Measurements from ENCODE around the gene ST7. TPM values are rescaled to one million over a fixed set of nuclear protein-coding genes. Genes with fewer than 3 reads are reported as not detected.

The ST7 gene
- total and polyA plus RNA-seq, 2 donors (not counting 3 experiments of a cell fraction or from before 2014, with no cell fraction given): 18.6 to 24.9 TPM

DNA sequence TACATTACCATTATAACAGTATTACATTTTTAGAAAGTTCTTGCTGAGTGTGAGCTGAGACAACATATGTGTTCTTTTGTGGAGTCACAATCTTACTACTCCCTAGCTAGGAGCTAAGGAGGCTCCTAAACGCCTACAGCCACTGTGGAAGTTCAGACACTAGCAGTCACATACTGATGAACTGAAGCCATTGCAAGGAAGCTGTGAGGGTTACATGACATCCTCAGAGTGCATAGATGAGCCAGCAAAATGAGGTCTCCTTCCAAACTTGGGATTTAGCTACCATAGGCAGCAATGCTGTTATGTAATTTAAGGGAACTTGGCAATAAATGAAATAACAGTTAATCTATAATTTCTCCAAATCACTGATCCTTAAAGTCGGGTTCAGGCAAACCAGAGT, 10.8 kb upstream of the ST7 start:
- Histone ChIP-seq H3K36me3 (ENCODE audit: control insufficient read depth in 2 of 2, extremely low read depth in 1 of 2, insufficient read depth in 2 of 2, low read length in 2 of 2) (no peaks in the 10 kb centered on the region), H3K4me3 (replicated peaks in 1 of 3; ENCODE audit: insufficient read depth in 1 of 3, low read depth in 1 of 3, low read length in 3 of 3) (no peak overlapping the region), H3K79me2 (ENCODE audit: control insufficient read depth, insufficient read depth, low read length) (no peaks in the 10 kb centered on the region), H3K9me3 (replicated peaks; ENCODE audit: control insufficient read depth, insufficient read depth, low read length) (no peaks in the 10 kb centered on the region), H4K20me1 (replicated peaks; ENCODE audit: control insufficient read depth, extremely low read depth, insufficient read depth, low read length) (no peaks in the 10 kb centered on the region), H3K27me3 (ENCODE audit: control insufficient read depth in 2 of 2, insufficient read depth in 2 of 2, low read length in 2 of 2) (no peaks in the 10 kb centered on the region), H3K4me1 (ENCODE audit: control insufficient read depth, extremely low read depth, insufficient read depth, low read length) (no peaks in the 10 kb centered on the region), H2AFZ (ENCODE audit: low read depth, low read length) (no peak overlapping the region), H3K9ac (replicated peaks; ENCODE audit: extremely low read depth, insufficient read depth, low read length) (no peak overlapping the region), H3K27ac (ENCODE audit: insufficient read depth, low read depth, low read length) (no peak overlapping the region), H3K4me2 (ENCODE audit: insufficient read depth, low read length) (no peak overlapping the region), H3K9me1 (replicated peaks; ENCODE audit: control insufficient read depth, extremely low read depth, insufficient read depth, low read length) (no peaks in the 10 kb centered on the region)
- intact Hi-C loops (cut with micrococcal nuclease): no loop called here
- TF ChIP-seq, protein P1, sequence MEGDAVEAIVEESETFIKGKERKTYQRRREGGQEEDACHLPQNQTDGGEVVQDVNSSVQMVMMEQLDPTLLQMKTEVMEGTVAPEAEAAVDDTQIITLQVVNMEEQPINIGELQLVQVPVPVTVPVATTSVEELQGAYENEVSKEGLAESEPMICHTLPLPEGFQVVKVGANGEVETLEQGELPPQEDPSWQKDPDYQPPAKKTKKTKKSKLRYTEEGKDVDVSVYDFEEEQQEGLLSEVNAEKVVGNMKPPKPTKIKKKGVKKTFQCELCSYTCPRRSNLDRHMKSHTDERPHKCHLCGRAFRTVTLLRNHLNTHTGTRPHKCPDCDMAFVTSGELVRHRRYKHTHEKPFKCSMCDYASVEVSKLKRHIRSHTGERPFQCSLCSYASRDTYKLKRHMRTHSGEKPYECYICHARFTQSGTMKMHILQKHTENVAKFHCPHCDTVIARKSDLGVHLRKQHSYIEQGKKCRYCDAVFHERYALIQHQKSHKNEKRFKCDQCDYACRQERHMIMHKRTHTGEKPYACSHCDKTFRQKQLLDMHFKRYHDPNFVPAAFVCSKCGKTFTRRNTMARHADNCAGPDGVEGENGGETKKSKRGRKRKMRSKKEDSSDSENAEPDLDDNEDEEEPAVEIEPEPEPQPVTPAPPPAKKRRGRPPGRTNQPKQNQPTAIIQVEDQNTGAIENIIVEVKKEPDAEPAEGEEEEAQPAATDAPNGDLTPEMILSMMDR (IDR thresholded peaks at IDR 0.05; ENCODE audit: extremely low read depth in 1 of 2, insufficient read depth in 1 of 2, low read depth in 1 of 2, low read length in 2 of 2): no peak
- TF ChIP-seq GATA2 (IDR thresholded peaks at IDR 0.05; ENCODE audit: insufficient read depth, insufficient read length, low read depth, low read length): no peak
- TF ChIP-seq MYC (IDR thresholded peaks at IDR 0.05; ENCODE audit: low read depth, low read length): no peak
- TF ChIP-seq EZH2 (IDR thresholded peaks at IDR 0.05; ENCODE audit: borderline replicate concordance, low read depth, low read length, severe bottlenecking): no peak
- TF ChIP-seq, protein P2, sequence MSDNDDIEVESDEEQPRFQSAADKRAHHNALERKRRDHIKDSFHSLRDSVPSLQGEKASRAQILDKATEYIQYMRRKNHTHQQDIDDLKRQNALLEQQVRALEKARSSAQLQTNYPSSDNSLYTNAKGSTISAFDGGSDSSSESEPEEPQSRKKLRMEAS (IDR thresholded peaks at IDR 0.05; ENCODE audit: insufficient read depth, insufficient read length): no peak
- no peak for TF ChIP-seq FOS (IDR thresholded peaks at IDR 0.05; ENCODE audit: borderline replicate concordance, insufficient read depth, low read length)
- no peak for TF ChIP-seq POLR2A (IDR thresholded peaks at IDR 0.05; ENCODE audit: low read depth, low read length)
- TF ChIP-seq JUN (IDR thresholded peaks at IDR 0.05; ENCODE audit: borderline replicate concordance, insufficient read depth, insufficient read length, low read depth): no peak
- TF ChIP-seq POLR2AphosphoS5 (IDR thresholded peaks at IDR 0.05; ENCODE audit: insufficient read depth, low read depth, low read length): no peak
- no peak for FAIRE-seq
- DNase-seq (ENCODE audit: low read depth, low spot score): no peak
- ChIA-PET CTCF (interaction anchor here (1.2 to 1.3 kb wide), 3 partner anchors 14 to 42 kb away, joined by 4 to 6 read pairs (median 4); no protein-coding TSS in a partner anchor), POLR2A (no interaction called here)
- BruUV-seq (replicated peaks): no TSS peak
- dilution Hi-C loops (cut with MboI; ENCODE audit: extremely low pct_ligation_motif_present, low sequenced_read_pairs): no loop called here

All from endothelial cell of umbilical vein (primary cell).